ENCODE measurements around the gene PSMF1. TPM values are rescaled to one million over a fixed set of nuclear protein-coding genes. Genes with fewer than 3 reads are reported as not detected.
A peak's percentile ranks its signal among the peaks of the same experiment; 100 is the strongest.

The PSMF1 gene
- total and polyA plus RNA-seq, 9 of the 15 experiments (the other 6 are each of a cell fraction or from before 2014, with no cell fraction given): 8.5 to 192 (median 33.2) TPM

- Histone ChIP-seq H3K9me1 (ENCODE audit: control insufficient read depth, insufficient read depth, low read length) (no peaks in the 10 kb centered on the region), H3K4me1 (replicated peaks in 1 of 2; ENCODE audit: control insufficient read depth in 2 of 2, insufficient read depth in 2 of 2, low read length in 2 of 2) (peaks cover 29 to 46% of the 10 kb centered on the region in 2 experiments), H4K20me1 (replicated peaks; ENCODE audit: control insufficient read depth, insufficient read depth, low read length) (no peaks in the 10 kb centered on the region), H2AFZ (ENCODE audit: low read depth, low read length) (no peak overlapping the region), H3K9me3 (replicated peaks; ENCODE audit: control insufficient read depth, insufficient read depth, low read depth, low read length) (no peaks in the 10 kb centered on the region), H3K27ac (ENCODE audit: extremely low read depth, low read depth, low read length) (no peak overlapping the region), H3K27me3 (ENCODE audit: control insufficient read depth in 2 of 2, insufficient read depth in 2 of 2, low read length in 2 of 2) (no peaks in the 10 kb centered on the region), H3K4me2 (ENCODE audit: insufficient read depth, low read length) (no peak overlapping the region), H3K4me3 (no peak overlapping the region), H3K9ac (ENCODE audit: insufficient read depth in 1 of 2, low read depth in 2 of 2, low read length in 2 of 2) (peak overlapping the region in 1 of 2 experiments; percentile 35; a peak in 2 of 4 replicates), H3K79me2 (ENCODE audit: control insufficient read depth, insufficient read depth, low read length) (peaks cover 24% of the 10 kb centered on the region), H3K36me3 (ENCODE audit: control insufficient read depth, insufficient read depth, low read length) (peaks cover 28% of the 10 kb centered on the region; the same call in 2 of the 3 replicates)
- TF ChIP-seq CSDE1 (IDR thresholded peaks at IDR 0.05) (no peak), ZNF384 (IDR thresholded peaks at IDR 0.05; ENCODE audit: low read depth, low read length) (no peak), ZBTB40 (IDR thresholded peaks at IDR 0.05) (no peak), ZBTB40 (CRISPR knock-in tag; IDR thresholded peaks at IDR 0.05) (no peak), SPI1 (IDR thresholded peaks at IDR 0.05; ENCODE audit: borderline replicate concordance, low read depth, low read length) (peak; percentile 20; the same call in 1 of the 2 replicates), PHB (CRISPR knock-in tag; IDR thresholded peaks at IDR 0.05) (no peak)
- TF ChIP-seq, protein P1, sequence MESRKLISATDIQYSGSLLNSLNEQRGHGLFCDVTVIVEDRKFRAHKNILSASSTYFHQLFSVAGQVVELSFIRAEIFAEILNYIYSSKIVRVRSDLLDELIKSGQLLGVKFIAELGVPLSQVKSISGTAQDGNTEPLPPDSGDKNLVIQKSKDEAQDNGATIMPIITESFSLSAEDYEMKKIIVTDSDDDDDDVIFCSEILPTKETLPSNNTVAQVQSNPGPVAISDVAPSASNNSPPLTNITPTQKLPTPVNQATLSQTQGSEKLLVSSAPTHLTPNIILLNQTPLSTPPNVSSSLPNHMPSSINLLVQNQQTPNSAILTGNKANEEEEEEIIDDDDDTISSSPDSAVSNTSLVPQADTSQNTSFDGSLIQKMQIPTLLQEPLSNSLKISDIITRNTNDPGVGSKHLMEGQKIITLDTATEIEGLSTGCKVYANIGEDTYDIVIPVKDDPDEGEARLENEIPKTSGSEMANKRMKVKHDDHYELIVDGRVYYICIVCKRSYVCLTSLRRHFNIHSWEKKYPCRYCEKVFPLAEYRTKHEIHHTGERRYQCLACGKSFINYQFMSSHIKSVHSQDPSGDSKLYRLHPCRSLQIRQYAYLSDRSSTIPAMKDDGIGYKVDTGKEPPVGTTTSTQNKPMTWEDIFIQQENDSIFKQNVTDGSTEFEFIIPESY (CRISPR knock-in tag; IDR thresholded peaks at IDR 0.05): no peak
- TF ChIP-seq, protein P2, sequence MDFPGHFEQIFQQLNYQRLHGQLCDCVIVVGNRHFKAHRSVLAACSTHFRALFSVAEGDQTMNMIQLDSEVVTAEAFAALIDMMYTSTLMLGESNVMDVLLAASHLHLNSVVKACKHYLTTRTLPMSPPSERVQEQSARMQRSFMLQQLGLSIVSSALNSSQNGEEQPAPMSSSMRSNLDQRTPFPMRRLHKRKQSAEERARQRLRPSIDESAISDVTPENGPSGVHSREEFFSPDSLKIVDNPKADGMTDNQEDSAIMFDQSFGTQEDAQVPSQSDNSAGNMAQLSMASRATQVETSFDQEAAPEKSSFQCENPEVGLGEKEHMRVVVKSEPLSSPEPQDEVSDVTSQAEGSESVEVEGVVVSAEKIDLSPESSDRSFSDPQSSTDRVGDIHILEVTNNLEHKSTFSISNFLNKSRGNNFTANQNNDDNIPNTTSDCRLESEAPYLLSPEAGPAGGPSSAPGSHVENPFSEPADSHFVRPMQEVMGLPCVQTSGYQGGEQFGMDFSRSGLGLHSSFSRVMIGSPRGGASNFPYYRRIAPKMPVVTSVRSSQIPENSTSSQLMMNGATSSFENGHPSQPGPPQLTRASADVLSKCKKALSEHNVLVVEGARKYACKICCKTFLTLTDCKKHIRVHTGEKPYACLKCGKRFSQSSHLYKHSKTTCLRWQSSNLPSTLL (IDR thresholded peaks at IDR 0.05): no peak
- ChIA-PET POLR2A (no interaction called here), CTCF (ENCODE audit: low intra/inter-chr PET ratio) (interaction anchor here (0.5 kb wide), 1 partner anchor 31 kb away, joined by 3 read pairs; no protein-coding TSS in a partner anchor)
- ATAC-seq: no peak
- in situ Hi-C loops (cut with MboI): no loop called here
- intact Hi-C loops (cut with micrococcal nuclease): loop anchor here (10.0 kb wide), 1 partner anchor 367 kb away; no protein-coding TSS in a partner anchor
- no TSS peak for BruUV-seq (replicated peaks)
- FAIRE-seq: no peak
- no peak for DNase-seq (ENCODE audit: extremely low read depth in 1 of 4, low spot score in 3 of 4)
- 58% methylated on average over 4 of the region's 4 CpGs for WGBS (ENCODE audit: insufficient coverage, low coverage, missing lambda C conversion rate)
Observed at GRCh38 chr20:1182106-1182505, 63.7 kb downstream of the PSMF1 start.
